KOPT-K1 (cell line): ENCODE data around the gene MCIDAS.

Experiments used
- H3K27ac ChIP-seq: fragments of 200-600 bp; sonication (generic); 2 replicates; pipeline ENCODE4 v1.5.1; 2016; ENCODE audit warnings: antibody characterized with exemption, mild to moderate bottlenecking, low read depth, low read length; ENCODE audit not compliant: poor library complexity, severe bottlenecking
- H3K36me3 ChIP-seq: fragments of 200-600 bp; sonication (generic); 2 replicates; pipeline ENCODE4 v1.5.1; 2017; ENCODE audit warnings: antibody characterized with exemption, mild to moderate bottlenecking, low read length, moderate library complexity; ENCODE audit not compliant: insufficient read depth
- H3K9me3 ChIP-seq: fragments of 200-600 bp; sonication (generic); 2 replicates; pipeline ENCODE4 v1.5.1; 2017; ENCODE audit warnings: antibody characterized with exemption, low read length, mild to moderate bottlenecking; ENCODE audit not compliant: insufficient read depth, poor library complexity, severe bottlenecking

The MCIDAS gene

DNA sequence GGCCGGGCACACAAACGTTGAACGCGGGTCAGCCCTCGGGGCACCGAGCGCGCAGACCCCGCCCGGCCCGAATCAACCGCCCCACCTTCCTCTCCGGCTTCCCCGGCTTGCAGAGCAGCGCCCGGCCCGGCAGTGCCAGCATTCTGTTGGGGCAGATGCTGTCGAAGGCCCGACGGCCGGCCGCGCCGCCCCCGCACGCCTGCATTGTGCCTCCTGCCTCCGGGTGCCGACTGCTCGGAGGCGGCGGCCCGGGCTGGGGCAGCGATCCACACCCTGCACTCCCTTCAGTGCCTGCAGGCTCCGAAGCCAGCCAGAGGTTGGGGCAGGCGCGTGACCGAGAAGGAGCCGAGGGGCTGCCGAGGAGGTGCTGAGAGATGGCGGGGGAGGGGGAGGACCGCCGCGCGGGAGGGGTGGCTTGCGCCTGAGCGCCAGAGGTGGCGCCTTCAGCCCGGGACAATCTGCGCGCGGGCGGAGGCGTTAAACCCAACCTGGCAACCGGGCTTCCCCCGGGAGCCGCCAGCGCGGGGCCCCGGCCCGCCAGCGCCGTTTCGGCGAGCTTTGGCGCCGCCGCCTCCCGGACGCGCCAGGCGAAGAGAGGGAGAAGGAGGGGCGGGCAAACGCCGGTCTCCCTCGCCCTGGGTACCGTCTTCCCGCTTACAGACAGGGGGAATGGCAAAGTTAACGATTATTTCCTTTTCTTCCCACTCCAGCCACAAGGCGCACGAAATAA, at the start of gene MCIDAS:
Gene MCIDAS, minus strand, starts transcription at position 382 of the 730 bp plus-strand sequence. Its CDS starts 177 bp downstream, at position 205.
- H3K27ac ChIP-seq: no peak within 1 kb of the TSS

DNA sequence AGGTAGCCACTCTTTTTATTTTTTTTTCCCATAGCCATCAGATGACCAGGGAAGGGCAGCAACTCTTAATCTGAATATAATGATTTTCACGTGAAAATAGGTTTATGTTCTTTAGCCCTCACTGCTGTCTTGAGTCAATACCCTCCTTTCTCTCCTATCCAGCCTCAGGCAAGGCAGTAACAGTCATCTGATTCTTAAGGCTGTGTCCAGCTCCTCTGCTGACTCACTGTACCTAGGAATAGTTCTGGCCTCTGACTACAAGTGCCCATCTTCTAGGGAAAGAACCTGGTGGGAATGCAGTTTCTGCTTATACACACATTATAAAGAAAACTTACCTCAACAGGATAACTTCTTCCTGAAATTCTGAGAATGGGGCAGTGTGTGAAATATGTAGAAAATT, 49.7 kb upstream of the MCIDAS start:
- no peak overlapping the region for H3K27ac ChIP-seq
- H3K36me3 ChIP-seq: peaks cover 95% of the 10 kb centered on the region
- H3K9me3 ChIP-seq: no peaks in the 10 kb centered on the region

More for the DNA sequence above, at the start of gene MCIDAS:
- peaks cover 17% of the 10 kb centered on the region for H3K9me3 ChIP-seq
- H3K36me3 ChIP-seq: no peaks in the 10 kb centered on the region

DNA sequence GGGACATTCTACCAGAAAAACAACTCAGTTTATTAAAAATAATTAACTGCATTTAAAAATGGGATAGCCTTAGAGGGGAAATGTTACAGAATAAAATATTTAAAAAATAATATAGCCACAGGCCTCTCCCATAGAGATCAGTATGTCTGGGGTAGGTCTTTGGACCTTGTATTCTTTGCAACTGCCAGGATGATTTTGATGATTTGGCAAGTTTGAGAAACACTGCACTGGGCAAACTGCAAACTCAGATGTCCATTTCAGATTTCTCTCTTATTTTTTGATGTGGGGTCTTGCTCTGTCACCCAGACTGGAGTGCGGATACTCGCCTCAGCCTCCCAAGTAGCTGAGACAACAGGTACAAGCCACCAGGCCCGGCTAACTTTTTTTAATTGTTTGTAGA, 31.2 kb upstream of the MCIDAS start:
- peaks cover 85% of the 10 kb centered on the region for H3K36me3 ChIP-seq
- H3K27ac ChIP-seq: no peak overlapping the region
- no peaks in the 10 kb centered on the region for H3K9me3 ChIP-seq

DNA sequence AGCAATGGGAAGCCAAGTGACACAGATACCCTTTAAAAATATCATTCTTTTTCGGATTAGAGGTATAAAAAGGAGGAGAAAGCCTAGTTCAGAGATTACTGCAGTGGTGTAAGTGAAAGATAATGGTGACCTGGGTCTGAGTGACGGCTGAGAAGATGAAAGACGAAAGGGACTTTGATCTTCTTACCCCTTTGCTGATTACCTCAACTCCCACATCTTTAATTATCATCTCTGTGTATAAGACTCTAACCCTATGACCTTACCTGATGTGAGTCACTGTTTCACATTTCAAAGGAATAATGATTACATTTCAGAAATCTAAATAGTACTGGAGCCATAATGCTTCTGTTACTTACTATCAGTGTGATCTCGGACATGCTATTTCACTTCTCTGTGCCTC, 27.7 kb upstream of the MCIDAS start:
- Histone ChIP-seq H3K9me3 (no peaks in the 10 kb centered on the region), H3K36me3 (peaks cover 56% of the 10 kb centered on the region), H3K27ac (no peak overlapping the region)

DNA sequence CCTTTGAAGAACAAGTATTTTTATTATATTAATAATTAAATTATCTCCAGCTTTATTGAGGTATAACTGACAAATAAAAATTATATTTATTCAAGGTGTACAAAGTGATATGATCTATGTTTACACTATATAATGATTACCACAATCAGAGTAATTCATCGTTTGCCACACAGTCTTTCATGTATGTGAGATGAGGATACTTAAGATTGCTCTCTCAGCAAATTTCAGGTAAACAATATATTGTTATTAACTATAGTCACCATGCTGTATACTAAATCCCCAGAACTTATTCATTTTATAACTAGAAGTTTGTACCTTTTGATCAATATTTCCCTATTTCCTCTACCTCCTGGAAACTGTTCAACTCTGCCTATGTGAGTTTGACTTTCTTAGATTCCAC, 22.9 kb upstream of the MCIDAS start:
- Histone ChIP-seq H3K9me3 (peaks cover 13% of the 10 kb centered on the region), H3K27ac (no peak overlapping the region), H3K36me3 (peaks cover 8% of the 10 kb centered on the region)

DNA sequence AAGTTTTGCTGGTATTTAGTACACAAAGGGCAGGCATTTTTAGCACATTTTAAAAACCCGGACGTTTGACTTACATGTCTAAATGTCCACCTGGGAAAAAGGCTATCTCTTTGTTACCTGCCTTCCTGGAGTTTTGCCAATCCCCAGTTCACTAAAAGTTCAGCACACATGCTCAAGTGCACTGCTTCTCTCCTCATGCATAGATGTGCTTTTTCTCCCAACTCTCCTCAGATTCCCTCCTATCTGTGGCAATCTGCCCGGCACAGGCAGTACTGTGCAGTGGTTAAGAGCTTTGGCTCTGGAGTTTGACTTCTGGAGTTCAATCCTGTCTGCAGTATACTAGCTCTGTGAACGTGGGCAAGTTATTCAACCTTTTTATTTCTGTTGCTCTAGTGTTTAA, 14.6 kb upstream of the MCIDAS start:
- H3K36me3 ChIP-seq: no peaks in the 10 kb centered on the region

DNA sequence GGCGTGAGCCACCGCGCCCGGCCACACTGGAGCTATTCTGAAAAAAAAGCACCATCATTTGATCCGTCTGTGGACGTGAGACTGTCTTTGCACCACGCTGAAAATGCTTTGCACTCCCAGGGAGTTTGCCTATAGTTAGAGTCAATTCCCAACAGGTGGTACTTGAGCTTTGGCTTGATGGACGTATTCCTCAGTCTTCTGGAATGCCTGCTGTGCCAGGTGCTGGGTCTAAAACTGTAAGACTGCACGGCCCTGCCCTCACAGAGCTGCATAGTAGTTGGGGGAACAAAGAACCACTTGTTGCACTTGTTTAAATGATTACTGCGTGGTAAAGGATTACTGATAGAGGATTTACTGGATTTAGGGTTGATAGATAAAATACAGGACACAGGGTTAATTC, 9.7 kb upstream of the MCIDAS start:
- Histone ChIP-seq H3K36me3 (no peaks in the 10 kb centered on the region), H3K9me3 (no peaks in the 10 kb centered on the region), H3K27ac (no peak overlapping the region)

More for the DNA sequence above, 14.6 kb upstream of the MCIDAS start:
- no peak overlapping the region for H3K27ac ChIP-seq
- no peaks in the 10 kb centered on the region for H3K9me3 ChIP-seq

DNA sequence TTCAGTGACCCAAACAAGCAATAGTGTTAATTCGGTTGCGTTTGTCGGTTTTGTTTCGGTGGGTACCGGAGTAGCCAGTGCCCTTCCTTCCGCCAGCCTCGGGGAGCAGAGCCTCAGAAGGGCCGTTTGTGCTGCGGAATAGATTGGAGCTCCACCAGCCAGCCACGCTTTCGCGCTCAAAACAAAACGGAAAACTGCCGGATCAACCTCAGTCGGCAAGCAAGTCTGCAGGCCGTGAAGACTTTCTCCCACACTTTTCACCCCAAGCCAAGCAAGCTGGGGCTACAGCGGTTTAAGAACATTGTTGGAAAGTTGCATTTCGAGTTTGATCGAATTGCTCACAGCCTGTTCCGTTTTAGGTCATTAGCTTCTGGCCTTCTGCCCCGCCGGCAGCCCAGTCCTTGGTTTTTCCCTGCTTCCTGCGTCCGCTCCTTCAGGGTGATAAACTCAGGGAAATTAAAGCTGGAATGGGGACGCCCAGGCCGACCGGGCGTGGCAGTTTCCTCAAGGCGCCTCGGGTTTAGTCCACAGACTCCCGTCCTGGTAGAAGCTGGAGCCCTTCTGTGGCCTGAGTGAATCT, 7.1 kb upstream of the MCIDAS start:
- Histone ChIP-seq H3K27ac (no peak overlapping the region), H3K36me3 (no peaks in the 10 kb centered on the region), H3K9me3 (no peaks in the 10 kb centered on the region)

DNA sequence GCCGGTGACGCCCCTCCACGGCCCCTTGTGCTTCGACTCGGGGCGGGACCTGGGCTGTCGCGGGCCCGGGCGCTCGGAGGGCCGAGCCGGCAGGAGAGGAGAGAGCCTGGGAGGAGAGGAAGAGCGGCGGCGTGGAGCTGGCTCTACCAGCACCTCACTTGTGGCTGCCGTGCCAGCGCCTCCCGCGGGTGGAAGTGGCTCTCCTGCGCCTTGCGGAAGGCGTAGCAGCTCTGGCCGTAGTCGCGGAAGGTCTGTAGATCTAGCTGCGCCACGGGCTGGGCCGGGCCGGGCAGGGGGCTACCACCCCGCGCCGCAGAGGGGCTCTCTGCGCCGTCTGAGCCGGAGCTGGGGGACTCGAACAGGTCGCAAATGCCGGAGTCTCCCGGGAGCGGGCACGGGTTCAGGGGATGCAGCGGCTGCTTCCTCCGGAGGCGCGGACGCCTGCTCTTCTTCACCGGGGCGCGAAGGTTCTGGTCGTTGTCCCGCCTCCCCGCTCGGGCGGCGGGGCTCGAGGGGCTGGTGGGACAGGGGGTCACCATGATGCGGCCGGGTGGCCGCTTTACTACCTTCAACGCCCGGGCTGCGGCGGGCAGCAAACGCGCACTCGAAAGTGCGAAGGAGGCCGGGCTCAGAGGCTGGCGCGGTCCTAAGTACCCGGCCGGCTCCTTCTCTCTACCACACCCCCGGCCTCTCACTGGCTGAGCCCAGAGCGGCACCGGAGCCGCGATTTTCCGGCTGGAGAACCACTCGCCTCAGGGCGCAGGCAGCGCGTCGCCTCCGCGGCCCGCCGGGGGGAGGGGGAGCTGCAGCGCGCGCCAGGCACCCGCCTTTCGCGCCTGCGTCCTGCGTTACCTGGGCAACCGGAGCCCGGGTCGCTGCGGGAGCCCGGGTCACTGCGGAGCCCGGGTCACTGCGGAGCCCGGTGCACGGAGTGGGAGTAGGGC, 6.1 kb upstream of the MCIDAS start, which contains the start of gene CCNO:
Gene CCNO, minus strand, starts transcription at position 624 of the 944 bp plus-strand sequence. Its CDS starts 85 bp downstream, at position 539.
- Histone ChIP-seq H3K9me3 (no peaks in the 10 kb centered on the region), H3K27ac (no peak within 1 kb of the TSS), H3K36me3 (no peaks in the 10 kb centered on the region)

DNA sequence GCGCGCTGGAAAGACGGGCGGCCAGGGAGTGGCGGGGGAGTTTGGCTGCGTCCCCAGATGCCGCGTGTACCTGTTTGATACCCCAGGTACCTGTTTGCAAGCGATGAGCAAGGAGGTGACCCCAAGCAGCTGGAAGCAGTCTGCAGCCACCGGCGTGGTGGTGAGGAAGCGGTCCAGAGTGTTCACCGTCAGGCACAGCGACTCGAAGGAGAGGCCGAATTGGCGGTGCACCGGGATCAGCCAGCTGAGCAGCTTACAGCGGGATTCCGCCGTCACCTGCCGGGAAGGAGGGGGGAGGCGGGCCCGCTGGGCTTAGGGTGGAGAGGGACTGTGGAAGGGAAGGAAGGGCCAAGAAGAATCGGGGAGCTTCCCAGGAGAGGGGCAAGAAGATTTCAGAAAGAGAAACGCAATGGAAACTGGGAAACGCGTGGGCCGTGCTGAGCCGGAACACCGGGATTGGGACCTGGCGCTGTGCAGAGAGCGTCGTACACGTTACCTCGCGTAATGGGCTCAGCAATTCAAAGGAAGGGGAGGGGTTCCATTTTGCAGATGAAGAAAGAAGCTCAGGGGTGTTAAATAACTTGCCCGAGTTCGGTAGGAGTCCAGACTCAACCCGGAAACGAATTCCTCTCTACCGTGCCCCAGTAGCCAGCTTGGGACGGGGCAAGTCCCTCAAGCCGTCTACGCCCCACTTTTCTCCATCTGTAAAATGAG, 5.3 kb upstream of the MCIDAS start:
- H3K36me3 ChIP-seq: no peaks in the 10 kb centered on the region
- no peak overlapping the region for H3K27ac ChIP-seq

DNA sequence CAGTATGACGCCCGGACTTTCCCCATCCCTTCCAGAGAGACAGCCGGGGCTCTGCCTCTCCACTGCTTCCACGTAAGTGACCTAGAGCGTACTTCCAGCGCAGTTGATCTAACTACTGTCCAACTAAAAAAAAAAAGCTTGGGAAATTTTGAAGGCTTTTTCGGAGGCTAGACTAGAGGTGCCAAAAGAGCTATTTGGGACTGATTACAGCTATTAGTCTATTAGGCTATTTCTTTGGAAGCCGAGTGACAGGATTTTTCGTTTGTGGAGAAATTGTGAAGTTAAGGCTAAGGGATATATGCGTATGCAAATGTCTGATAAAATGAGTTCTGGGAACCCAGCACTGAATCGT, 4.8 kb upstream of the MCIDAS start:
- Histone ChIP-seq H3K9me3 (no peaks in the 10 kb centered on the region), H3K27ac (no peak overlapping the region), H3K36me3 (no peaks in the 10 kb centered on the region)

More for the DNA sequence above, 5.3 kb upstream of the MCIDAS start:
- no peaks in the 10 kb centered on the region for H3K9me3 ChIP-seq

DNA sequence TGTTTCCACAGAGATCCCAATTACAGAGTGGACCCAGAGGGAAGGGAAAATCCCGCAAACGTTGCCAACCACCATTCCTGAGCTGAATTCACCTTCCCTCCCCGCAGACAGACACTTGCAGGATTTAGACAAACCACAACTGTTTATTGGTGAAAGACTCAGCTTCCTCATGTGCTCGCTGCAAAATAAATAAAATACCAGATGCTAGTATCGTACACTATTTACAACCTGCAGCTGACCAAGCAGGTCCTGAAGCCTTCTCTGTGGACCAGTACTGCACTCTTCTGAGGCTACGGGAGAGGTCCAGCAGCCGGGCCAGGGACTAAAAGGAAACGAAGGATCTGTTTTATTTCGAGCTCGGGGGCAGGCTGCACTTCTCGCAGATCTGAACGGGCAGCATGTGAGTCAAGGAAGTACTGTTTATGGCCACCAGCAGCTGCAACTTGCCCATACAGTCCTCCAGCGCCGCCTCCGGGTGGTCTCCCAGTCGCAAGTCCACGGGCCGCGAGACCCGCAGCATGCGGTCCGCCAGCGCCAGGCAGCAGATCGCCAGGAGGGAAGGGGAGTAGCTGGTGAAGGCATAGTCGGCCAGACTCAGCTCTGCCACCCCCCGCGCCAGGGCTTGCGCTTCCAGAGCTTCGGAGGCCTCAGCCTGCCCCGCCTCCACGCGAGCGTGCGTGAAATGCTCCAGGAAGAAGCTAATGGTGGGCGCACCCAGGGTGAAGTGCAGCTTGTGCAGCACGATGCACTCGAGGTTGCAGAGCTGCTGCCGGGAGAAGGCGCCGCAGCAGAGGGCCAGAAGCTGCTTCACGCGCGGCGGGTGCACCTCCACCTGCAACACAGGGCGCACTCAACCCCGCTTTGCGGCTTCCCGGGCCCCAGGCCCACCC, 4.2 kb upstream of the MCIDAS start:
- Histone ChIP-seq H3K36me3 (no peaks in the 10 kb centered on the region), H3K9me3 (no peaks in the 10 kb centered on the region), H3K27ac (no peak overlapping the region)

DNA sequence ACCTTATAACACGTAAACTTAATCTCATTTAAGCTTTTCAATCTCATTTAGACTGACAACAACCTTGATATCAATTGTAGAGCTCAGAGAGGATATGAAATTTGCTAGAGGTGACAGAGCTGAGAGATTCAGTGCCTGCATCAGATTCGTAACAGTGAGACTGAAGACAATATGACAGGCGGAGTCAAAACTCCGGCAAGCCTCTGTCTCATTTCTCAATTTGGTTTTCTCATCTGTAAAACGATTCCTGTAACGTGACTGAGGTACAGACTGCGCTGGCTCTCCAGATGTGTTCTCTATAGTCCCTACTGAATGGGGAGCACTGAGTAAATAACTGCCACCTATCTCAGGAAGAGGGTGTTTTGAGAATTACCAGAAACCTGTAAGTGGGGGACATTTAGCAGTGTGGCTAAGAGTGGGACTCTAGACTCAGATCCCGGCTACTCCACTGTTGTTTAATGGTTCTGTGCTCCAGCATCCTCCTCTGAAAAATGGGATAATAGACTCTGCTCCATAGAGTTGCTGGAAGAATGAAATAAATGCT, 3.0 kb upstream of the MCIDAS start:
- no peaks in the 10 kb centered on the region for H3K9me3 ChIP-seq
- H3K36me3 ChIP-seq: no peaks in the 10 kb centered on the region
- H3K27ac ChIP-seq: no peak overlapping the region
